ENCODE data around the gene ST3GAL4. TPM values are rescaled to one million over a fixed set of nuclear protein-coding genes. Genes with fewer than 3 reads are reported as not detected.
"Not testable (repeated sequence)": the region's sequence is repeated elsewhere in the genome, so short reads cannot be mapped to it uniquely, and the experiment has no call there.

The ST3GAL4 gene
- total and polyA plus RNA-seq, 4 donors: 23.6 to 38.3 (median 31.7) TPM

- no peak for DNase-seq
- Histone ChIP-seq H3K27ac (ENCODE audit: low read depth in 1 of 2, low read length in 1 of 2) (peak overlapping the region; percentile 1 to 17), H3K9ac (ENCODE audit: insufficient read depth in 1 of 2, low read length in 2 of 2) (no peak overlapping the region), H3K4me3 (no peak overlapping the region), H3K4me1 (ENCODE audit: control insufficient read depth in 5 of 5, insufficient read depth in 5 of 5, low read length in 5 of 5) (peaks cover 0 to 13% (median 7%) of the 10 kb centered on the region in 5 donors), H3K27me3 (ENCODE audit: control insufficient read depth in 3 of 3, insufficient read depth in 3 of 3, low read length in 2 of 3) (no peaks in the 10 kb centered on the region), H3K9me3 (ENCODE audit: control insufficient read depth in 4 of 4, insufficient read depth in 3 of 4, low read length in 3 of 4) (no peaks in the 10 kb centered on the region), H3K36me3 (ENCODE audit: control insufficient read depth in 4 of 4, insufficient read depth in 4 of 4, low read length in 4 of 4) (peaks cover 0 to 5% (median 2%) of the 10 kb centered on the region in 4 donors)
- TF ChIP-seq CTCF (IDR thresholded peaks at IDR 0.05; ENCODE audit: control extremely low read depth, extremely low read depth): no peak
- no peak for ATAC-seq (ENCODE audit: insufficient read depth, low FRiP score)
- 83% methylated on average over 20 of the region's 20 CpGs for WGBS, 2 donors
Observed at GRCh38 chr11:126383339-126384335, 28.2 kb downstream of the ST3GAL4 start.

- Histone ChIP-seq H3K9ac (ENCODE audit: insufficient read depth in 1 of 2, low read length in 2 of 2) (no peak overlapping the region), H3K27ac (ENCODE audit: low read depth in 1 of 2, low read length in 1 of 2) (peak overlapping the region in 1 of 2 donors; percentile 1), H3K27me3 (ENCODE audit: control insufficient read depth in 3 of 3, insufficient read depth in 3 of 3, low read length in 2 of 3) (no peaks in the 10 kb centered on the region), H3K9me3 (ENCODE audit: control insufficient read depth in 4 of 4, insufficient read depth in 3 of 4, low read length in 3 of 4) (no peaks in the 10 kb centered on the region), H3K4me1 (ENCODE audit: control insufficient read depth in 5 of 5, insufficient read depth in 5 of 5, low read length in 5 of 5) (peaks cover 0 to 13% (median 3%) of the 10 kb centered on the region in 5 donors), H3K4me3 (no peak overlapping the region), H3K36me3 (ENCODE audit: control insufficient read depth in 4 of 4, insufficient read depth in 4 of 4, low read length in 4 of 4) (peaks cover 0 to 5% (median 2%) of the 10 kb centered on the region in 4 donors)
- ATAC-seq (ENCODE audit: insufficient read depth, low FRiP score): no peak
- 83% methylated on average over 9 of the region's 9 CpGs for WGBS, 2 donors
- DNase-seq: no peak
- no peak for TF ChIP-seq CTCF (IDR thresholded peaks at IDR 0.05; ENCODE audit: control extremely low read depth, extremely low read depth)
Observed at GRCh38 chr11:126384449-126385070, 29.1 kb downstream of the ST3GAL4 start.

- TF ChIP-seq CTCF (IDR thresholded peaks at IDR 0.05; ENCODE audit: control extremely low read depth, extremely low read depth): no peak
- Histone ChIP-seq H3K4me3 (no peak overlapping the region), H3K9me3 (ENCODE audit: control insufficient read depth in 4 of 4, insufficient read depth in 3 of 4, low read length in 3 of 4) (no peaks in the 10 kb centered on the region), H3K27me3 (ENCODE audit: control insufficient read depth in 3 of 3, insufficient read depth in 3 of 3, low read length in 2 of 3) (no peaks in the 10 kb centered on the region), H3K4me1 (ENCODE audit: control insufficient read depth in 5 of 5, insufficient read depth in 5 of 5, low read length in 5 of 5) (peaks cover under 1 to 13% (median 5%) of the 10 kb centered on the region in 5 donors), H3K36me3 (ENCODE audit: control insufficient read depth in 4 of 4, insufficient read depth in 4 of 4, low read length in 4 of 4) (no peaks in the 10 kb centered on the region), H3K27ac (ENCODE audit: low read depth in 1 of 2, low read length in 1 of 2) (peak overlapping the region; percentile 33 to 62), H3K9ac (ENCODE audit: insufficient read depth in 1 of 2, low read length in 2 of 2) (no peak overlapping the region)
- 56 to 63% methylated on average over 8 of the region's 8 CpGs for WGBS, 2 donors
- DNase-seq (no peak), ATAC-seq (ENCODE audit: insufficient read depth, low FRiP score) (no peak)
Observed at GRCh38 chr11:126385991-126386728, 30.7 kb downstream of the ST3GAL4 start.

- not testable (repeated sequence) for H3K9me3 ChIP-seq (ENCODE audit: control insufficient read depth in 4 of 4, insufficient read depth in 3 of 4, low read length in 3 of 4); DNase-seq; H3K4me3 ChIP-seq; H3K27me3 ChIP-seq (ENCODE audit: control insufficient read depth in 3 of 3, insufficient read depth in 3 of 3, low read length in 2 of 3); H3K36me3 ChIP-seq (ENCODE audit: control insufficient read depth in 4 of 4, insufficient read depth in 4 of 4, low read length in 4 of 4); H3K9ac ChIP-seq (ENCODE audit: insufficient read depth in 1 of 2, low read length in 2 of 2)
- peak overlapping the region; percentile 29 to 81 for H3K27ac ChIP-seq (ENCODE audit: low read depth in 1 of 2, low read length in 1 of 2)
- peaks cover 6 to 18% (median 10%) of the 10 kb centered on the region in 5 donors for H3K4me1 ChIP-seq (ENCODE audit: control insufficient read depth in 5 of 5, insufficient read depth in 5 of 5, low read length in 5 of 5)
- ATAC-seq (ENCODE audit: insufficient read depth, low FRiP score): peak; percentile 42
- 13 to 14% methylated on average over 5 of the region's 5 CpGs for WGBS, 2 donors
Observed at GRCh38 chr11:126386729-126387071, 31.2 kb downstream of the ST3GAL4 start.

Data from lung (tissue), 12 donors.